Forelimb muscle (tissue), 1 donor: ENCODE results near the gene COL2A1. TPM values are rescaled to one million over a fixed set of nuclear protein-coding genes. Genes with fewer than 3 reads are reported as not detected.

ENCODE experiments used
- DNase-seq: peaks from one replicate; pipeline ENCODE4 v3.0.0-alpha.2; 2013; ENCODE audit warnings: low read depth
- polyA plus RNA-seq: library from polyadenylated mRNA; unstranded; fragments of 120-200 nt; gene quantifications from one replicate; pipeline ENCODE4 v1.2.1, GENCODE V29; 2013; ENCODE audit not compliant: insufficient read length

The COL2A1 gene
- polyA plus RNA-seq: 16.9 TPM

DNA sequence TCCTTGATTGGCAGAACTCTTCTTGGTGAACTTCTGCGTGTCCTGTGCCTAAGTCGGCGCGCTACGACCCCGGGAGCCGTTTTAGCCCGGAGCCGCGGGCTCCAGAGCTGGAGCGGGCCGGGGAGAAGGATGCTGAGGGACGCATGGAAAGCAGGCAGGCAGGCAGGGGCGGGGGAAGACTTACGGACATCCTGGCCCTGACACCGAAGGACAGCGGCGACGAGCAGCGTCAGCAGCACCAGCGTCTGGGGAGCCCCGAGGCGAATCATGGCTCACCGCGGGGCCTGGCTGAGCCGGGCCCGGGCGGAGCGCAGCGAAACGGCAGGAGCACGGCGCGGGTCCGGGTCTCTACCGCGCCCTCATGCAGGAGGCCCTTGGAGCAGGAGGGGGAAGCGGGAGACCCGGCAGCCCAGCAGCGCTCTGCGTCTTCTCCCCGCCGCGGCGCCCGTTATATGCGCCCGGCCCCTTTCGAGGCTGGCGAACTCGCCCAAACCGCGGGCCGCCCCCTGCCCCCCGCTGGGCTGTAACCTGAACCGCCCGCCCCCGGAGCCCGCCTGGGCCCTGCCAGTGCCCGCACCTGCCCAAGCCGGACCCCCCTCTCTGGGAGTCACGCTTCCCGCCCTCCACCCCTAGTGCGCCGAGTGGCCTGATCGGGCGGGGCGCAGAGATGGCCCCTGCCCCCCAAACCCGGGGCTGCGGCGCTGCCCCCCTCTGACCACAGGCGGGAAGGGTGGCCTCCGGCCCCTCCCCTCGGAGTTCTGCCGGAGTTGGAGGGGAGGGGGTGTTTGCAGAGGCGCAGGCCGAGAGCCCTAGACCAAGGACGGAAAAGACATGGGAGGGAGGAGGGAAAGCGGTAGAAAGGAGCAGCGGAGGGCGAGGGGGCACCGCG, at the start of gene COL2A1:
Gene COL2A1, minus strand, starts transcription at position 424 of the 889 bp plus-strand sequence. Its CDS starts 155 bp downstream, at position 269.
- DNase-seq: no peak

GRCh38 chr12:48053883-48054282, 49.6 kb upstream of the COL2A1 start:
- DNase-seq: no peak

DNA sequence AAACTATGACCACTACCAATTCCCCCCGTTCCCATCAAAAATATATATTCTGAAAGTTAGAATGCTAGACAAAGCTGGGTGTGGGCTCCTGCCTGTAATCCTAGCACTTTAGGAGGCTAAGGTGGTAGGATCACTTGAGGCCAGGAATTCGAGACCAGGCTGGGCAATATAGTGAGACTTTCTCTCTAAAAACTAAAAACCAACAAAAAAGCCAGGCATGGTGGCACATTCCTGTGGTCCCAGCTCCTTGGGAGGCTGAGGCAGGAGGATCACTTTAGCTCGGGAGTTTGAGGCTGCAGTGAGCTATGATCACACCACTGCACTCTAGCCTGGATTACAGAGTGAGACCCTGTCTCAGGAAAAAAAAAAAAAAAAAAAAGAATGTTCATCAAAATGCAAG, 48.8 kb upstream of the COL2A1 start:
- DNase-seq: no peak

GRCh38 chr12:48051681-48052080, 47.4 kb upstream of the COL2A1 start:
- no peak for DNase-seq

DNA sequence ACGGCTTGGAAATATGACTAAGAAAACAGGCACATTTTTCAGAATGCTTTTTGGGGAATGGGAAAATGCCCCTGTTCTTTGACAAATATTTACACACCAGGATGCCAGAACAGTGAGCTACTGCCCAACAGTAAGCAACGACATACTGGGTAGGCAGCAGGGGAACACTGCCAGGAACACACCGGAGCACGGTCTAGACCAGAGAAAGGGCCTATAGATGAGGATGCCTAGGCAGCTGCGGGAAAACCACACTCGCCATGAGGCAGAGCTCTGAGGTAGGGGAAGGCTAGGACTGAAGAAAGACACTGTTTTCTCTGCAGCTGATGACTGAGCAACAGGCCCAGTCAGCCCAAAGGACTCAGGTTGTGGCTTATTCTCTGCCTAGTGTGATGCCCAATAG, 45.9 kb upstream of the COL2A1 start:
- no peak for DNase-seq

GRCh38 chr12:48045965-48046518, 41.8 kb upstream of the COL2A1 start:
- no peak for DNase-seq

GRCh38 chr12:48045061-48045846, 41.0 kb upstream of the COL2A1 start:
- DNase-seq: no peak

GRCh38 chr12:48044396-48044795, 40.1 kb upstream of the COL2A1 start:
- DNase-seq: no peak

DNA sequence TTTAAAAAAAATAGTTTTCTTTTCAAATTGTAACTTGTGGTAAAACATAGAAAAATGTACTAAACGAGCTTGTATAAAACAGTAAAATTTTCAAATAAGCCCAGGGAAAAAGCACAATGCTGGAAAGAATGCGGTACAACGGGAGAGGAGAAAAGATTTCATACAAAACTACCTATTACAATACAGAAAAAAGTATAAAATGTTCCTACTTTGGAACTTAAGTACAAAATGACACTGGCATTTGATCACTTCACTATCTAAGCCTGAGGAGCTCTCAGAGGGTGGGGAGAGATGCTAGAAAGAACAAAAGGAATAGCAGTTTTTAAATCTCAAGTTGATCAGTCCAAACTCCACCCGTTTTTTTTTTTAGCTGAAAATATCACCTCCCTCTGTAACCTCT, 39.5 kb upstream of the COL2A1 start:
- DNase-seq: no peak

- no peak for DNase-seq
Measured at GRCh38 chr12:48041591-48042423, 37.5 kb upstream of the COL2A1 start.

DNA sequence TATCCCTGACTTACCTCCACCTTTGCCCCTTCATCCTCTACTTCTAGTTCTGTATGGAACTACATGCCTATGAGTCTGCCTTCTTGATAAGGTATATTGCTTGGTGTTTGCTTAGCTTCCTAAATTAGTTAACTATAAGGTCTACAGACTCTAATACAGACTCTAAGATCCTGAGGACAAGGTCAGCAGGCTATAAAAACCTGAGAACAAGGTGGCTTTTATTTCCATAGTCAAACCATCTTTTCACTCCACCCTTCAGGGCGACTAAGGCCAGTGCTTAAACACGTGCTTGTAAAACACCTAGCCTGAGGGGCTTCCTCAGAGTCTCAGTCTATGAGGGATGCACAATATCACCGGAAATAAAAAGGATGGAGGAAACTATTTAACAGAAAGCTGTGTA, 36.1 kb upstream of the COL2A1 start:
- DNase-seq: no peak

- no peak for DNase-seq
Measured at GRCh38 chr12:48039151-48039550, 34.9 kb upstream of the COL2A1 start.

DNA sequence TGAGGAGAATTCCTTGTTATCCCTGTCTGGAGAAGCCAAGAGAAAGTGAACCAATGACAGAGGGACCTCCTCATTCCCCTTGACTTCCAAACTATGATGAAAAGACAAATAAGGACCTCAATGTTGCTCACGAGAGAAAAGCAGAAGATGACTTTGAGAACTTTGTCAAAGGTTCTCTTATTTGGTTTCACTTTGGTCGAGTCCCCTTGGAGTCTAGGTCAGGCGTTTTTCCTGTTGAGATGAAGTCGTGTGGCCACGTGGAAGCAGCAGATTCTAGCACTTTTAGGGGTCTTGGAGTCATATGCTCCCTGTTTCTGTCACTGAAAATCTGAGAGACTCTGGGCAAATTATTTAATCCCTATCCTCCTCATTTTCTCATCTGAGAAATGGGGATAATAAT, 33.8 kb upstream of the COL2A1 start:
- no peak for DNase-seq

- DNase-seq: no peak
Measured at GRCh38 chr12:48037267-48037915, 33.1 kb upstream of the COL2A1 start.

DNA sequence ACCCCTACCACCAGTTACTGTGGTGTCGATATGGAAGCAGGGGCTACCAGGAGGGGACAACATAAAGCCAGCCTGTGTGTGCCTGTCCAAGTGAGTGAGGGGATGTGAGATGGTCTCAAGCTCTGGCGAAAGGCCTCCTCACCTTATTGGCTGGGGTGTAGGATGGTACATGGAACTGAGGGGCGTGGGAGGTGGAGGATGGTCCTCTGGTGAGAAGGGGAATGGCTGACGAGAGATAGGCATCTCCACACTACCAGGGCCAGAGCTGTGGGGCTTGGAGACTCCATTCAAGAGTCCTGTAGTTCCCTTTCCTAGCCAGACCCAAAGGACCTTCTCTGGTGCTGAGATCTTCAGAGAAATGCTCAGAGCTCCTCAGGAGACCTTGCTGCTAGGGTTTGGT, 32.5 kb upstream of the COL2A1 start:
- DNase-seq: no peak

DNA sequence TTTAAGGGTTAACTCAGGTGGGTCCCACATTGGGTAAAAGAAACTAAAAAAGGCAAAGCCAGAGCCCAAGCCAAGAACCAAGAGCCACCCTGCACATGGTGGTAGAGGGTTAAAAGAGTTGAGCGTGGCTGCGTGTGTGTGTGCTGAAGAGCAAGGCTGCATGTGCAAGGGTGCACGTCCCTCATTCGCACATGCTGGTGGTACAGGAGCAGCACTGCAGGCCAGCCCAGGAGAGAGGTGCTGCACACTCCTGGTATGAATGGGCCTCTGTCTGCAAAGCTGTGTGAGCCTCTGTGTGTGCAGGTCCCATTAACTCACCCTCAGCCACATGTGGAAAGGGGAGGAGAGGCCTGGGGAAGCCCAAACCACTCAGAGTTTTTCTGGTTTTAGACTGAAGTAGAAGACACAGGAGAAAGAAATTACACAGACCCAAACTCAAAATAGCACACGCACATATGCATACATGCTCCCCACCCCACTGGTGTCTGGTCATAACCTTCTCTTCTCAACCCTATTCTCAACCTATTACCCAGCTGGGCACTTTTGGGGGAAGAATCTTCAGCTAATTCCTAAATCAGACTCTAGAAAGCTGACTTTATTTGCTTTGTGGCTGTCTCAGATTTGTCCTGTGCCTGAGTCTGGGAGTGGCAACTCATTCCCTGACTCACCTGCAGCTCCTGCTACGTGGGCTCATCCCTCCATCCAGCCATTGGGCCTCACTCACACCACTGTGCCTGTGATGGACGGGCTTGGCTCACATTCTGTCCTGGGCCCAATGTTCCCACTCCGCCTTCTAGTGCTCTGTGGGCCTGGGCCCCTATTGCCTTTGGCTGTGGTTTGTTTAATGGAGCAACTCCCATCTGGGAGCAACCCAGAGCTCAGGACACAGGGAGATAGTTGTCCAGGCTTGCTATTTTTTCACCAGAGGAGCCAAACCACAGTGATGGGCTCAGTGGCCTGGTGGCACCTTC, 30.8 kb upstream of the COL2A1 start:
- no peak for DNase-seq

DNA sequence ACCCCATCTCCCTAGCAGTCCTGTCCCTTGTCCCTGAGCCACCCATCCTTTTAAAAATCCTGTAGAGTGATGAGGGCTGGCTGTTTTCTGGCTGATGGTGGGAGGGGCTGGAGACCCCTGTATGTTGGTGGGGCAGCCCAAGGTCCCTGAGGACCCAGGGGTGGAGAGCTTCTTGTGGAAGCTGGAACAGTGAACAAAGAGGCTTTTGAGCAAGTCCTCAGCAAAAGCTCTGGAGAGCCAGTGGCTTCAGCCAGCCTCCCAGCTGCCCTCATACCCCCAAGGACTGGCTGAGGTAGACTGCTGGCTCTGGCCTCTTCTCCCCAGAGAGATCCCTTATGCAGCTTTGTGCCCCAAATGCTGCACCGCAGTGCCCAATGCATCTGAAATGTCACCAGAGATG, 29.2 kb upstream of the COL2A1 start:
- no peak for DNase-seq

GRCh38 chr12:48032597-48032996, 28.3 kb upstream of the COL2A1 start:
- no peak for DNase-seq

GRCh38 chr12:48031135-48031960, 27.1 kb upstream of the COL2A1 start:
- DNase-seq: no peak
